Gastroesophageal sphincter (tissue), 3 donors: Measurements from ENCODE around the gene KATNIP.

Source experiments
- CTCF ChIP-seq, 4 experiments: fragments of 200-600 bp in 2 of 4; fragments of 450-650 bp in 2 of 4; sonication (generic) in 1 of 4; IDR thresholded peaks; one replicate each; pipeline ENCODE4 v1.5.1; 2017 to 2019; ENCODE audit warnings: antibody characterized with exemption in 4 of 4, mild to moderate bottlenecking in 2 of 4, moderate library complexity in 2 of 4
- EP300 ChIP-seq: sonication (generic); formaldehyde crosslinking; IDR thresholded peaks from one replicate; pipeline ENCODE4 v1.6.1; 2017; ENCODE audit warnings: antibody characterized with exemption, mild to moderate bottlenecking
- POLR2A ChIP-seq, 2 donors: fragments of 450-650 bp; IDR thresholded peaks; one replicate each; pipeline ENCODE4 v1.6.1; 2017; ENCODE audit warnings: antibody characterized with exemption in 2 of 2, mild to moderate bottlenecking in 2 of 2, moderate library complexity in 1 of 2
- POLR2AphosphoS5 ChIP-seq: sonication (generic); formaldehyde crosslinking; IDR thresholded peaks from one replicate; pipeline ENCODE4 v1.6.1; 2017; ENCODE audit warnings: antibody characterized with exemption

GRCh38 chr16:27529962-27530361, 20.0 kb upstream of the KATNIP start:
- TF ChIP-seq CTCF (IDR thresholded peaks at IDR 0.05), result no peak
- no peak for TF ChIP-seq POLR2A (IDR thresholded peaks at IDR 0.05)
- no peak for TF ChIP-seq POLR2AphosphoS5
- TF ChIP-seq EP300, result no peak
